RPMI7951 (cell line): ENCODE results near the gene LIN28B. TPM values are rescaled to one million over a fixed set of nuclear protein-coding genes. Genes with fewer than 3 reads are reported as not detected.
"Not testable (repeated sequence)": the region's sequence is repeated elsewhere in the genome, so short reads cannot be mapped to it uniquely, and the experiment has no call there.

Experiments
- DNase-seq: peaks from one replicate; pipeline ENCODE4 v3.0.0-alpha.2; 2012; ENCODE audit warnings: low read depth
- total RNA-seq: library from RNA; depleted of rRNA; stranded (reverse); fragments of >200 nt; shearing (Covaris generic); gene quantifications from 2 replicates; pipeline ENCODE4 v1.2.3, GENCODE V29; 2014

Gene LIN28B
- total RNA-seq, 1 experiment from 2014 or later, result 0.24 TPM

DNA sequence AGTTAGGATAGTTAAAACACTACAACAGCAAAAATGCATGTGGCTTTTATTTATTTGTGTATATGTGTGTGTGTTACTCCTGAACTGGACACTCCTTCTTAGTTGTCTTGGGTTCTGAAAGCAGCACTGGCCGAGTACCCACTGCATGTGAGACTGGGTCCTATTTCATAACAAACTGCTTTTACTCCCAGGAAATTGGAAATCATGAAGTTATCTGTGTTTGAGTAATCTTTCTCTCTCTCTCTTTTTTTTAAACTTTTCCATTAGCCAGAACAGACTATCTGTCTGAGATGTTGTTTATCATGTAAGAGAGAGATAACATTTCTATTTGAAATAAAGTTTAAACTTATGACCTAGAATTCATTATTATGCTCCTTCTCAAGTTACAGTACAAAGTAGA lies 110.4 kb downstream of the LIN28B start:
- DNase-seq, result no peak

DNA sequence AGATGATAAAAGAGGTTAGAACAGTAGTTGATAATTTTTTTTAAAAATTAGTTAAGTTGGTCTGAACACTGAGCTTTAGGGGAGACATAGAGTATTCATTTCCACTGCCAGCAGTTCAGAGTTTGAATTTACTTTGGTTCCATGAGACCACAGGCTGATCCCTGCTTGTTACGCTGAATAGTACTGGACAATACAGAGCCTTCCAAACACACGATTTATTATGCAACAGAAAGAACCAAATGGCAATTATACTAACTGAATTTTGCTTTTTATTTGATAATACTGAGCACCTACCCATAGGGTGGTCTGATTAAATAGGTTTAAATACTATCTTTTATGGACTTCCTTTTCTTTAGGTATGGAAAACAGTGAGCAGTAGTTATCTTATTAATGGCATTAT lies 111.5 kb downstream of the LIN28B start:
- DNase-seq, result no peak

DNA sequence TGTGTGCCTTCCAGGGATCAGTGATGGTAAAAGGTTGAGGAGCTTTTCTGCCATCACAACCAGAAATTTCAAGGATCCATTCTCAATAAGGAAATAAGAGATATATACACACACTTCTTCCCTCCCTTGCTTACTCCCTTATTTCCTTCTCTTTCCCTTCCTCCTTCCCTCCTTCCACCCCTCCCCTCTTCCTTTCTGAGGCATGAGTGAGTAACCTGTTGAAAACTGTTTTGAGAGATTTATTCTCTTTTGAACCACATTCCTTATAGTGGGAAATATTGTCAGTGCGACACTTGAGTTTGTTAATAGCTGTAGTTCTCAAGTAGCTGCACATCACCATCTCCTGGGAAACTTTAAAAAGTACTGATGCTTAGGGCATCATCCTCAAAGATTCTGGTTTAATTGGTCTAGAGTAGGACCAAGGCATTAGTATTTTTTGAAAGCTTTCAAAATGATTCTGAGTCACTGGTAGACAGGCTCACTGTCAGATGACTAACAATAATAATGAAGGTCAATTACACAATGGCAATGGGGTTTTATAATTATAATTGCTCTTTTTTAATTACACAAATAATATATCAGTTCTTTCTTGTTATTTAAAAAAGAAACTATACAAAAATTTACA lies 113.0 kb downstream of the LIN28B start:
- DNase-seq, result no peak

DNA sequence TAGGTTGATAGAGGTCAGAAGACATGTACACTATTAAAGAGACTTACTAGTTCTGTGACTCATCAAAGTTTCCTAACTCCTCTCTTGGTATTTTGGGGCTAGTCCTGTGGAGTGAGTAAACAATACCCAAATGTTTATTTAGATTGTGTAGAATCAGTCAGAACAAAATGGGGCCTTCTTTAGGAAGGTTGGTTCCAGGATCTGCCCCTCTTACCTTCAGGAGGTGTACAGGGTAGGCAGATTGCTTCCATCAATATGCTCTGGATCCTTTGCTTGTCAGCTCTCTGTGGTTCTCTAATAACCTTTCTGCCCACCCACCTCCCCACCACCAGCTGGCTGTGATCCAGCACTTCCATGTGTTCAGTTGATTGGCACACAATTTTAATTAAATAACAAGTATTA lies 115.9 kb downstream of the LIN28B start:
- peak; percentile 11 for DNase-seq

DNA sequence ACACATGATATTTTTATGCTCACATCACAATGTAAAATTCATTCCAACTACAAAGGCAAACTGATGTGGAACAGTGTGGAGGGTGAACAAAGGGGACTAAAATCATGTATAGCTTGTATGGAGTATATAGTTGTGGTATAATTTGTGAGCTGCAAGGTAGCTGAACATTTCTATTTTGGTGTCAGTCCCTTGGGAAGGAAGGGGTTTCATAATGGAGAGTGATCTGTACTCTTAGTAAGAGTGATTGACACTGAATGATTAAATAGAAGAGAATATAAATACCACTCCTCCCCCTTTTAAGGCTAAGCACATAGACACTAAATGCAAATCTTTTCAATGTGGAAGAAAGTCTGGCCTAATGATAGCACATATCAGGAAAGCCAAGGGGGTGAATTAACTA lies 118.3 kb downstream of the LIN28B start:
- no peak for DNase-seq

DNA sequence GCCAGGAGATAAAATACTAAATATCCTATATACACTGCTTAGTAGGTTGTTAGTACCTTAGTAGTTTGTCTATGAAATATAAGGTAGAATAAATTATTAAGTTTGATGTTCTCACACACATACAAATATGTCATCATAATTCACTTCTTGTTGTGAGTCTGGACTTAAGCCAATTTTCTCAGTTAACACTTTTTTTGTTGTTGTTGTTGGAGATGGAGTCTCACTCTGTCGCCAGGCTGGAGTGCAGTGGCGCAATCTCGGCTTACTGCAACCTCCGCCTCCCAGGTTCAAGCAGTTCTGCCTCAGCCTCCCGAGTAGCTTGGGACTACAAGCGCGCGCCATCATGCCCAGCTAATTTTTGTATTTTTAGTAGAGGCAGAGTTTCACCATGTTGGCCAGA lies 119.5 kb downstream of the LIN28B start:
- DNase-seq, result not testable (repeated sequence)

DNA sequence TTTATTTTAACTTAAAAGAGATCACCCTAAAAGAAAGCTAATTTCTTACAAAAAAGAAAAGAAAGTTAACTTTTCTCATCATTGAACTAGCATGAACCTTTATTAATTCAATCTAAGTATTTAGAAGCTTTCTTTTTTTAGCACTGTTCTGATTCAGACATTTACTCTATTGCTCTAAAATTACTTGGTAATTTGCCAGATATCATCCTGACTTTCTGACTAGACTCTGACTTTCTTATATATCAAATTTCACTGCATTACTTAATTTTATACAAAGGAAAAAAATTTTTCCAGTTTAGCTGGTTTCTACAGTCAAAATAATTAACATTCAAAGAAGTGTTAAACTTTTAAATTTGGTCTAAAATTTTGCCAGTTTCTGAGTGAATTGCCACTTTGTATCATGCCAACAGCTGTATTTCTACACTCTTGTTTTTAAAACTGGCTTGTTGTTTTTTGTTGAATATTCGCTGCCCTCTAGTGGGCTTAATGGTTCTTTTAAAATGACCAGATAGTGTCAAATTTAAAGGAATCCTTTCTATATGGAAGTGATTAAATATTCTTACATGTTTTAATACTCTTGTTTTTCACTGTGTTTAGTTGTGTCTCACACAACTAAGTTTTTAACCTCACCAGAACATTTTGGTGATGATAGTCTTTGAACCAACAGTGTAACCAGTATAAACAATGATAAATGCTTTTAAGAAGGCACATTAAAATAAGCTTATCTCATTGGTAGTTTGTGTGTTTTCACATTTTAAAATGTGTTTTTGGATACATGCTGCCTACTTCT lies 120.9 kb downstream of the LIN28B start:
- peak; percentile 57 for DNase-seq

DNA sequence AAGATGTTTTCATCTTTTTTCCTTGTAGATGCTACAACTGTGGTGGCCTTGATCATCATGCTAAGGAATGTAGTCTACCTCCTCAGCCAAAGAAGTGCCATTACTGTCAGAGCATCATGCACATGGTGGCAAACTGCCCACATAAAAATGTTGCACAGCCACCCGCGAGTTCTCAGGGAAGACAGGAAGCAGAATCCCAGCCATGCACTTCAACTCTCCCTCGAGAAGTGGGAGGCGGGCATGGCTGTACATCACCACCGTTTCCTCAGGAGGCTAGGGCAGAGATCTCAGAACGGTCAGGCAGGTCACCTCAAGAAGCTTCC lies 121.4 kb downstream of the LIN28B start:
- no peak for DNase-seq

DNA sequence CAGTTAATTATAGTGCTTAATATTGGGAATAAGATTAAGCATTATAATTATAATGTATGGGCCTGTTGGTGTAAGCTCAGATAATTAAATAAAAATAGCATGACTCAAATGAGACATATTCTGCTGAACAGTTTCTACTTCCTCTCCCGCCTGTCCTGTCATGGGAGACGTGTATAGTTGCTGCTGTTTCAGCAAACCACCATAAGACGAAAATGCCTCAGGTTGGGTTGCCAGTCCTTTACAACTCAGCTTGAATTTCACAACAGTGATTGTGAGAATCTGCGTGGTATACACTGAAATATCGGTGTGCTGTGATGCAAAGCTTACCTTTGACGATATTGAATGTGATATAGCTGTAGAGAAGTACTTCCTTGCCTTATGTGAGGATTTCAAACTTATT lies 123.4 kb downstream of the LIN28B start:
- no peak for DNase-seq

DNA sequence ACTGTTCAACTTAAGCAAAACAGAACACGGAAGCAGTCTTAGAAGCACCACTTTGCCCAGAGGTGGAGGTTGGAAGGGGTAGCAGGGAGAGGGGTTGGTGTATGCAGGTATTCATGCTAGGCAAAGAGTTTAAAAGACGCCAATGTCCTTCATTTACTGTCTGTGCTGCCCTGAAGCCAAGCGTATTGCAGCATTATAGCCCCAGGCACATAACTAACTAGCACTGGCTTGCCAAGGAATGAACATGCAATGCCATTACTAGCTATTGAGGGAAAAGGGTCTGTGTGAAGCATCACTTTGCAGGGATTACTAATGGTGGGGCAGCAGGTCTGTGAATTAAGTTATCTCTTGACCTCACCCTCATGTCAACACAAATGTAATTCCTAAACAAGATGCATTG lies 124.8 kb downstream of the LIN28B start:
- not testable (repeated sequence) for DNase-seq

DNA sequence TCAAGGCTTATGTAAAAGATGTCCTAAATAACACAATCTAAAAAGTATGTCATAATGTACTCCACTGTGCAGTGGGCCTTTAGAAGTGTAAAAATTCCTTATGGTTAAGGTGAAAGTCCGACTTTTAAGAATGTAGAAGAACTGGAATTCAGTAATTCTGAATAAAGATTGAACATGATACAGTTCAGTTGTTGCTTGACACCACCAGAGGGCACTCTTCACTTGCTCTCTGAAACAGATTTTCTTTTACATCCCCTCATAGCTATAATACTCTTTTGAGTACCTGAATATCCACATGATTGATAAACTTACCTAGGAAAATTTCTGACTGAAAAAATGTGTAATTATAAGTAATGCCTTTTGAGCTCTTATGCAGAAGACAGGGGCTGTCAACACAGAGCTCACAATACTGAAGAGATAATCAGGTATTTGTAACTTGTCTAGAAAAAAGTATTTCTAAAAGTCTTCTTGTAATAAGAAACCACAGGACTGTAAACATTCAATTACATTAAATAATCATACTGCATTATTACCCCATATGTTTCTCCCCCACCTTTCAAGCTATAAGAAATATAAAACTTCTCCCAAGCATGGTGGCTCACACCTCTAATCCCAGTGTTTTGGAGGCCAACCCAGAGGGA lies 130.8 kb downstream of the LIN28B start:
- peak; percentile 58 for DNase-seq

DNA sequence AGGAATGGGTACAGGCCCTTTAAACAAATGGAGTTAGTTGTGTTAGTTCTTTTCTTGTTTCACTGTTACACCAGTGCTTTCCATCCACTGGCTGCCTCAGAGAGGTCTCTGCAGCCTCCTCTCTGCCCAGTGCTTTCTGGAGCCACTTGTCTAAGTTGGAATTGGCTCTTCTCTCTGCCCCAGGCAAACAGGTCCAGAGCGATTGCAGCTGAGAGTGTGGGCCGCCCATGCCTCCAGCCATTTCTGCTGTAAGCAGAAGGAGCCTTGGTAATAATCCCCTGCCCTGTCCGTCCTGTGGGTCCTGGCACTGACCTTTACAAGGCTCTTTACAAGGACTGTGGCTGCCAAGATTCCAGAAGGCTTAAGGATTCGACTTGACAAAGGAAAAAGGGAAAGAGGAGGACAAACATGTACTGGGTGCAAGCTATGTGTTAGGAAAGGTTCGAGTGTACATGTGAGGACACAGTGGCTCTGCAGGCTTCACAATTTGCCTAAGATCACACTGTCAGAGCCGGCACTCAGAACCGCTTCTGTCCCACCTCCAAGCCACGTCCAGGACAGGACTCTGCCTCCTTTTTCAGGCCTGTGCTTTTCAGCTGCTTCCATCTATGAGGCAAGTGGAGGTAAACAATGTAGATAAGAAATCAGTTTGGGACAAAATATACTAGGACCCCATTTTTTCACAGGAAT lies 134.4 kb downstream of the LIN28B start:
- DNase-seq, result no peak

DNA sequence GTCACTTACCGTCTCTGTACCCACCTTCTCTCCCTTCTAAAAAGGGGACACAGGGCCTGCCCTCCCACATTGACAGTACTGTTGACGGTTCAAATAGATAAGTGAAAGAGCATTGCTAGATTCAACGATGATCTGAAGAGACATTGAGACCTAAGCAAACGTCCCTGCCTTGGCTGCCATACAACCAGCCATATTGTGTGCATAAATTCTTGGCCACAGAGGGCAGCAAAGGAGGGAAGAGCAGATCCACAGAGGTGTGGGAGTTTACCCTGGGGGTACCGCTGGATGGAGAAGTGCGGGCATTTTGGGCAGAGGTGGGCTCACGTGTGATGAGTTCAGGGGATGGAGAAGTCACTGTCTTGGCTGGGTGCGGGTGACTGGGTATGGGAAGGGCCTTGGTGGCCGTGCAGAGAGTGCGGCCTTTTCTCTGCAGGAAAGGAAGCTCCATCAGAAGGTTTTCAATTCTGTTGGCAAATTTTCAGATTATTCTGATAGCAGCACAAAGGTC lies 137.3 kb downstream of the LIN28B start:
- no peak for DNase-seq

DNA sequence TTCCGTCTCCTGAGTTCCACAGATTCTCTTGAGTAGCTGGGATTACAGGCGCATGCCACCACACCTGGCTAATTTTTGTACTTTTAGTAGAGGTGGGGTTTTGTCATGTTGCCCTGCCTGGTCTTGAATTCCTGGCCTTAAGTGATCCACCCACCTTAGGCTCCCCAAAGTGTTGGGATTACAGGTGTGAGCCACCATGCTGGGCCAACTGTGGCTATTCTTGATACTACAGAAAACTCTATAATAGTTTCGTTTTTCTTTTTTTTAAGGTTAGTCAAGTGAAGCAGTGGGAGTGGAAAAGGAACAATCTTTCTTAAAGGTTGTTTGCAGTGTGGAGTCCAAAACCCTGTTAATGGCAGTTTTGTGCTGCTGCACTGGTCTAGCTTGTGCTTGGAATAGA lies 138.2 kb downstream of the LIN28B start:
- DNase-seq, result no peak

DNA sequence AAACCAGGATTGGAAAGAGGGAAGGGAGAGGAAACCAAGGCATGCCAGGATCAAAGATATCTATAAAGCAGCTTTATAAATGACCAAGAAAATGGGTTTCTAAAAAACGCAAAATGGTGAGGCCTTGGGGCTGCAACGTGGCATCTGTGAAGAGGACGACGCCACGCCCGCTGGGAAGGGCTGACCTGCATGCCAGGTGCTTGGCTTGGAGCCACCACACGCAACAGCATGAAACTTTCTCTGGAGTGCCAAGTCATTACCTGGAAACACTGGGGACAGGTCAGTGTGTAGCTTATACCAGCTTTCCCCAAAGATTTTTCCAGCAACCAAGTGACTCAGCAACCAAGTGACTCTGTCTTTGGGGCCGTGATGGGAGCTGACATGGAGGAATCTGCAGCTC lies 140.4 kb downstream of the LIN28B start:
- DNase-seq, result no peak

DNA sequence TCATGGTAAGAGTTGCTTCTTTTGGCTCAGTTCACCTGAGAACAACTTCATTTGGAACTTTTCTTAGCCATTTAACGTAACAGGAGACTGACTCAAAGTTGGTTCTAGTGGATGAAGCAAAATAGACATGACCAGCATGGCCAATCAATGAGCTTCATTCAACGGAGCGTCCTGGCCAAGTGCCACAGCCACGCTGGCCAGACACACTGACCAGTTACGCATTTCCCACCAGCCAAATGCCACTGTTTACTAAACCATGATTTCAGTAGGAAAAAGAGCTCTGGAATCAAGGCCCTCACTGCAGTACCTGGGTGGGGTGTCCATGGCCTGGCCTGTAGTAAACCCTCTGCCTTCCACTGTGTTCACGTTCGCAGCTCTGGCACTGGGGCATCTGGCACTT lies 142.5 kb downstream of the LIN28B start:
- DNase-seq, result no peak

DNA sequence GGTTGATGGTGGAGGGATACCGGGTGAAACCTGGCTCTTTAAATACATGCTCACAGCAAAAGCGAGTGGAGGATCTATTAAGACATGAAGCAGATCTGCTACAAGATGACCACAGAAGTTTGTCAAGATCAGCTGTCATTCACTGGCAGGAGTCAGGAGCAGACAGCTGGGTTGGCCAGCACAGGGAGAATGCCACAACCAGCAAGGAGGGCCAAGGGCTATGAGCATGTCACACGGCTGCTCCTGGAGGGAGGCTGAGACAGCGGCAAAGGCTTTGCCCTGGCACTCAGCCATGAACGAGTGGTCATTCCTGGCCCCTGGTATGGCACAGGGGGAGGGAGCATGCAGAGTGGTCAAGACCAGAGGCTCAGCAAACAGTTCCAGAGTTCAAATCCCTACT lies 145.3 kb downstream of the LIN28B start:
- DNase-seq, result no peak

DNA sequence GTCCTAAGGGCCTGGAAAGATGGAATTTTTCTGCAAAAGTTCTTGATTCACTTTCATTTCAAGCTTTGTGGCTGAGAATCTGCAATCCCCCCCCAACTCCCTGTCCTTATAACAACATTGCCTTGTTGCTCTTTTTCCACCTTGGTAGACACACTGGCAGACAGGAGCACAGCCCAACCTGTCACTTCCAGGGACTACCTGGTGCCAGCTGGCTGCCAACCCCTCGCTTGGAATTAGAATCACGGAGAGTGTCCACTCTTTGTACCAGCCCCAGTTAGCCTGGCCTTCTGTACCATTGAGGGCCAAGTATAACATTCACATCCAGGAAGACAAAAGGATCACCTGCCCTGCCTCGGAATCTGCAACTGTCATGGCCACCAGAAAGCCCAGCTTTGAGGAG lies 148.2 kb downstream of the LIN28B start:
- DNase-seq, result no peak

DNA sequence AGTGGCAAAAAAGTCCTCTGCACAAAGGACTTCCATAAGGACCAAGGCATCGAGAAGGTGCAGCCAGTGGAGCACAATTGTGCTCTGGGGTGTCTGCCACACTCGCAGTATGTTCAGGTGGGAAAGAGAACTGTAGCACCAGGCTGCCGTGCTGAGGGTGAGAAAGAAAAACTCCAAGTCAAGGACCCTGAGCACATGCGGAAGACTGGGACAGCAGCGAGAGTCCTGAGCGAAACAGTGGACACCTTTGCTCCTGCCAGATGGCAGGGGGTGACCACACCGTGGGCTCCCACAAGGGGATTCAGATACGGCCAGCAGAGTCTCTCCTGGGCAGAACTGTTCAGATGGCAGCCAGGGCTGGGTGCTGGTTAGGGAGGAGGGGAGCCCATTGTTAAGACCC lies 149.4 kb downstream of the LIN28B start:
- no peak for DNase-seq

DNA sequence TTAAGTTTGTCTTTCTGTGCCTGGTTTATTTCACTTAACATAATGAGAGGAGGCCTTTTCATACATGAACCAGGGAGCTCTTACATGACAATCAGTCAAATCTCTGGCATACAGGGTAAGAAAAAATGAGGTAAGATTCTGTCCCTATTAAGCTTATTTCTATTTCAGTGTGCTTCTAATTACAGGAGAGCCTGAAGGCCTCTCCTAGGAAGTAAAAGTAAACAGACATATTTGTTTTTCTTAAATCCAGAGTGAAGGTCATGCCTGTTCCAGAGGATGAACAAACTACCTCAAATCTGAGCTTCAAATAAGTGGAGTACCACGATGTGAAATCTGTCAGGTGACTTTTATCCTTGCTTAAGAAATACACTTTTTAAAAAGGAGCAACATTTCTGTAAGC lies 150.3 kb downstream of the LIN28B start:
- no peak for DNase-seq

DNA sequence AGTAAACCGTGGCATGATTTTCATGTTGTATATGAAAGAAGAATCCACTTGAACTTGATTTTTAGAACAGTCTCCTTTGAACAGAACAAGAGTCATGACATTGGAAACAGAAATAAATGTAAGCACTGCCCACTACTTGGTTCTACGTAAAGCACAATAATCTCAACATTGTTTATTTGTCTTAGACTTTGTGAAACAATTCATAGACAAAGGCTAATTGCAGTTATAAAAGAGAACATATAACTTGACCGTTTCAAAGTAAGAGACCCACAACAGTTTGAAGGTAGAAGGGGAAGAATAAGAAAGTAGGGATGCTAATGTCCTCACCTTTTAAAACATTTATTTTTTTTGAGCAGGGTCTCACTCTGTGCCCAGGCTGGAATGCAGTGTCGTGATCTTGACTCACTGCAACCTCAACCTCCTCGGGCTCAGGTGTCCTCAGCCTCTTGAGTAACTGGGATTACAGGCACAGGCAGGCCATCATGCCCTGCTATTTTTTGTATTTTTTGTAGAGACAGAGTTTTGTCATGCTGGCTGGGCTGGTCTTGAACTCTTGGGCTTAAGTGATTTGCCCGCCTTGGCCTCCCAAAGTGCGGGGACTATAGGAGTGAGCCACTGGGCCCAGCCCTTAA lies 151.8 kb downstream of the LIN28B start:
- no peak for DNase-seq
